GM19043 (cell line): ENCODE results near the gene TPM1.

Experiments used
- ATAC-seq: cut with Tn5 transposase; IDR thresholded peaks from one replicate; pipeline ENCODE4 v1.9.1; 2021; ENCODE audit warnings: low read depth; ENCODE audit not compliant: unreplicated experiment

Gene TPM1

GRCh38 chr15:63052961-63053698, 10.6 kb downstream of the TPM1 start:
- no peak for ATAC-seq

- no peak for ATAC-seq
Observed at GRCh38 chr15:63054281-63054683, 11.7 kb downstream of the TPM1 start.

- ATAC-seq, result no peak
Observed at GRCh38 chr15:63054985-63055384, 12.4 kb downstream of the TPM1 start.

- no peak for ATAC-seq
Observed at GRCh38 chr15:63056829-63057228, 14.3 kb downstream of the TPM1 start.

GRCh38 chr15:63057468-63058345, 15.2 kb downstream of the TPM1 start:
- no peak for ATAC-seq

GRCh38 chr15:63059075-63059474, 16.5 kb downstream of the TPM1 start:
- no peak for ATAC-seq

GRCh38 chr15:63059573-63060216, 17.1 kb downstream of the TPM1 start:
- ATAC-seq, result no peak

GRCh38 chr15:63060699-63061098, 18.2 kb downstream of the TPM1 start:
- no peak for ATAC-seq

- no peak for ATAC-seq
Observed at GRCh38 chr15:63061975-63062374, 19.4 kb downstream of the TPM1 start.

- ATAC-seq, result no peak
Observed at GRCh38 chr15:63063164-63063756, 20.7 kb downstream of the TPM1 start.

GRCh38 chr15:63063877-63064409, 21.4 kb downstream of the TPM1 start:
- no peak for ATAC-seq

- ATAC-seq, result no peak
Observed at GRCh38 chr15:63065262-63066221, 23.0 kb downstream of the TPM1 start.

GRCh38 chr15:63066272-63066671, 23.7 kb downstream of the TPM1 start:
- no peak for ATAC-seq

- ATAC-seq, result no peak
Observed at GRCh38 chr15:63067306-63067705, 24.8 kb downstream of the TPM1 start.

- ATAC-seq, result no peak
Observed at GRCh38 chr15:63067976-63068743, 25.6 kb downstream of the TPM1 start.

- no peak for ATAC-seq
Observed at GRCh38 chr15:63069616-63070090, 27.1 kb downstream of the TPM1 start.

GRCh38 chr15:63070681-63071129, 28.2 kb downstream of the TPM1 start:
- no peak for ATAC-seq

- ATAC-seq, result no peak
Observed at GRCh38 chr15:63071288-63071909, 28.9 kb downstream of the TPM1 start.
